MCF 10A (cell line): ENCODE measurements around the gene ULK2. TPM values are rescaled to one million over a fixed set of nuclear protein-coding genes. Genes with fewer than 3 reads are reported as not detected.
A peak's percentile ranks its signal among the peaks of the same experiment; 100 is the strongest.

Source experiments
- BruUV-seq: library from RNA; stranded (reverse); fragments of 400-500 nt; replicated peaks from 2 replicates; lab custom pipeline; 2021; lab: Mats Ljungman, UMichigan
- CTCF ChIA-PET: fragments of 300-600 bp; sonication (Branson Sonifier 250); formaldehyde crosslinking; extraction: SDS; loops from one replicate; lab custom pipeline; 2021; ENCODE audit warnings: antibody characterized with exemption, inconsistent platforms; lab: Yijun Ruan, JAX
- POLR2A ChIA-PET: fragments of 300-600, 350-650 bp; sonication (Branson Sonifier 250); formaldehyde crosslinking; extraction: SDS; loops from one replicate; lab custom pipeline; 2020; ENCODE audit warnings: antibody characterized with exemption, inconsistent platforms; lab: Yijun Ruan, JAX
- DNase-seq: peaks from one replicate; pipeline ENCODE4 v3.0.0-alpha.2; 2018; ENCODE audit not compliant: unreplicated experiment
- H3K27ac Mint-ChIP-seq: one replicate; pipeline ENCODE4 v1.8.0; 2022; ENCODE audit warnings: mild to moderate bottlenecking, low read depth, mixed read lengths; ENCODE audit not compliant: unreplicated experiment
- H3K27me3 Mint-ChIP-seq: one replicate; pipeline ENCODE4 v1.8.0; 2022; ENCODE audit warnings: mixed read lengths; ENCODE audit not compliant: insufficient read depth, unreplicated experiment
- H3K36me3 Mint-ChIP-seq: one replicate; pipeline ENCODE4 v1.8.0; 2022; ENCODE audit warnings: mild to moderate bottlenecking, moderate library complexity, mixed read lengths; ENCODE audit not compliant: insufficient read depth, unreplicated experiment
- H3K4me1 Mint-ChIP-seq: one replicate; pipeline ENCODE4 v1.8.0; 2022; ENCODE audit warnings: mixed read lengths; ENCODE audit not compliant: insufficient read depth, unreplicated experiment
- H3K4me3 Mint-ChIP-seq: one replicate; pipeline ENCODE4 v1.8.0; 2022; ENCODE audit warnings: mild to moderate bottlenecking, moderate library complexity, mixed read lengths; ENCODE audit not compliant: unreplicated experiment
- H3K9me3 Mint-ChIP-seq: one replicate; pipeline ENCODE4 v1.8.0; 2022; ENCODE audit warnings: mixed read lengths; ENCODE audit not compliant: unreplicated experiment
- intact Hi-C: fragments of 100-400 bp; cut with micrococcal nuclease; formaldehyde crosslinking; loops from 2 replicates; pipeline ENCODE4 v1.14.1; 2022
- total RNA-seq: library from RNA; stranded (reverse); gene quantifications from 2 replicates; pipeline ENCODE4 v1.2.3, GENCODE V29; 2022
- TF ChIP-seq, protein P1 (sequence below): fragments of 200-600 bp; IDR thresholded peaks from one replicate; pipeline ENCODE4 v1.8.0; 2022; ENCODE audit warnings: antibody characterized with exemption, mild to moderate bottlenecking; ENCODE audit not compliant: unreplicated experiment

Gene ULK2
- total RNA-seq, 1 experiment from 2014 or later = 7.9 TPM

DNA sequence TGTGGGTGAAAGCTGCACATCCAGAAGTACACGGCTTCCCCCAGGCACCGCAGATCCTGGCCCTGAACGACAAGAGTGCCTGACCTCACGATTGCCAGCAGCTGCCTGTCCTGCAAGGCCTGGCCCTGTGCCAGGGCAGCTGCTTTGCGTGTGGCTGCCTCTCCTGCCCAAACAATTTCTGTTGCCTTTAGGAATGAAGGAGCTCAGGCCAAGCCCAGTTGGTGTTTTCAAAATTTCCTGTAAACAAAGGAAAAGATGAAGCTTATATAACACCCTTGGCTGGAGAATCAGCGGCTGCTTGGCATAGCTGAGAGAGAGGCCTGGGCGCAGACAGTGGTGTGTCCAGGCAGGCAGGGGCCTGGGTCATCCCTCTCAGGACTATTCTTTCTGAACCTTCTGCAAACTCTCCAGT is 139.6 kb downstream of the ULK2 start:
- POLR2A ChIA-PET = interaction anchor here (0.7 to 13.1 kb wide), 21 partner anchors 9 to 365 kb away, joined by 3 to 340 read pairs (median 6); partner anchors contain the start of genes ALDH3A1, ALDH3A2, MAPK7 and SLC47A2

DNA sequence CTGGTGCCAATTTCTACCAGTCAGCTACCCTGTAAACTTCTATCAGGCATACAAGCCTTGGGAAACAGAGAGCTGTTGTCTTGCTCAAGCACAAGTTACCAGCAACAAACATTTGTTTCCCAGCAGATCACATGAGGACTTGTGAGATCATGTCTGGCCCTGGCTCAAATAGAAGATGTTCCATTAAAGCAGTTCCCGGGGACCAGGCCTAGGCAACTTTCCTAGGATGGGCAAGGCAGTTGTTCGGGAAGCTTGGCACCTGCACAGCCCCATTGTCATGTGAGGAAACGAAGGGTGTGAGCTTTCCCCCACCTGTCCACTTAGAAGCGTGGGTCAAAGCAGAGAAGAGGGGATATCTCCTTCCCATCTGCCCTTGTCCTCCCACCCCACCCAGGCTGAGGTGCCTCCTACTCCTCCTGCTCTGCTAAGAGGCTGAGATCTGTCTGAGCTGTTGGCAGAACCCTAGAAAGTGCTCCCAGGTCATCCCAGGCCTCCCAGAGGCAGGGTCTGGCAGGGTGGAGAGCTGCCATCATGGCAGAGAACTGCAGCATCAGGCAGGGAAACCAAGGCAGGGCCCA is 140.1 kb downstream of the ULK2 start:
- BruUV-seq = no TSS peak

More for the DNA sequence above, 139.6 kb downstream of the ULK2 start:
- H3K9me3 Mint-ChIP-seq = no peaks in the 10 kb centered on the region
- TF ChIP-seq, protein P1, sequence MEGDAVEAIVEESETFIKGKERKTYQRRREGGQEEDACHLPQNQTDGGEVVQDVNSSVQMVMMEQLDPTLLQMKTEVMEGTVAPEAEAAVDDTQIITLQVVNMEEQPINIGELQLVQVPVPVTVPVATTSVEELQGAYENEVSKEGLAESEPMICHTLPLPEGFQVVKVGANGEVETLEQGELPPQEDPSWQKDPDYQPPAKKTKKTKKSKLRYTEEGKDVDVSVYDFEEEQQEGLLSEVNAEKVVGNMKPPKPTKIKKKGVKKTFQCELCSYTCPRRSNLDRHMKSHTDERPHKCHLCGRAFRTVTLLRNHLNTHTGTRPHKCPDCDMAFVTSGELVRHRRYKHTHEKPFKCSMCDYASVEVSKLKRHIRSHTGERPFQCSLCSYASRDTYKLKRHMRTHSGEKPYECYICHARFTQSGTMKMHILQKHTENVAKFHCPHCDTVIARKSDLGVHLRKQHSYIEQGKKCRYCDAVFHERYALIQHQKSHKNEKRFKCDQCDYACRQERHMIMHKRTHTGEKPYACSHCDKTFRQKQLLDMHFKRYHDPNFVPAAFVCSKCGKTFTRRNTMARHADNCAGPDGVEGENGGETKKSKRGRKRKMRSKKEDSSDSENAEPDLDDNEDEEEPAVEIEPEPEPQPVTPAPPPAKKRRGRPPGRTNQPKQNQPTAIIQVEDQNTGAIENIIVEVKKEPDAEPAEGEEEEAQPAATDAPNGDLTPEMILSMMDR = no peak
- H3K4me3 Mint-ChIP-seq = no peak overlapping the region
- H3K27me3 Mint-ChIP-seq = no peaks in the 10 kb centered on the region
- H3K27ac Mint-ChIP-seq = peak overlapping the region; percentile 97
- CTCF ChIA-PET = interaction anchor here (0.6 to 3.4 kb wide), 18 partner anchors 9 to 365 kb away, joined by 3 to 46 read pairs (median 4); partner anchors contain the start of genes ALDH3A1 and ALDH3A2
- peaks cover 8% of the 10 kb centered on the region for H3K36me3 Mint-ChIP-seq
- intact Hi-C loops = loop anchor here (5.0 kb wide), 1 partner anchor 81 kb away; the partner anchor contains the start of gene ALDH3A2
- no TSS peak for BruUV-seq
- DNase-seq = peak; percentile 96
- H3K4me1 Mint-ChIP-seq = peaks cover 25% of the 10 kb centered on the region

DNA sequence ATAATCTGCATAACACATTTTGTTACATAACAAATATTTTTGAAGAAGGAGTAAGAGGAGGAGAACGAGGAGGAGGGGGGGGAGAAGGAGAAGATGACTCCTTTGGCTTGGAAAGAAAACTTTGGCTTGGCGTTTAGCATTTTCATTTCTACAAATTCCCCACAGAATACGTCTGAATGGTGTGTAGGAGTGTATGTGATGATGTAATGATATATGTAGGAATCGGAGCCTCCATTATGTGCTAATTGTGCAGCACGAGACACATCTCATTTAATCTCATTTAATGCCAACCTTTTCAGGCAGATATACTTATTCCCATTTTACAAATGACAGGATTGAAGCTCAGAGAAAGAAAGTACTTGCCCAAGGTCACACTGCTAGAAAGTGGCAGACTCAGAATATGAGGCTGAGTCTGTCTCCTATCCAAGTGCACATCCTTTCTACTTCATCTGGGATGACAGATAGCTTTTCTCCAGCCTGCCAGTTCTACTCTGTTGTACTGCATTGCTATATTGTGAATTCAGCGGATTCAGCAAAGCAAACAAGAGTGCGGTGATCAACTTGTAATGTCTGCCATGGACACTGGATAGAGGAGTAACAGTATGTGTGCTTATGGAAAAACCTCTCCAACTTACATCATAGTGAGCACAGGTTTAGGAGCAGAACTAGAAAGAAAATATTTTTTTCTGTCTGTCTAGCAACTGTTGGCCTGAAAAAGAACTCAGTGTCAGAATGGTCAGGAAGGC is 140.9 kb downstream of the ULK2 start:
- TF ChIP-seq, protein P1 = no peak
- BruUV-seq = TSS peak; percentile 49
- Mint-ChIP-seq H3K4me1 (peaks cover 32% of the 10 kb centered on the region), H3K9me3 (no peaks in the 10 kb centered on the region), H3K27me3 (no peaks in the 10 kb centered on the region), H3K36me3 (peaks cover 8% of the 10 kb centered on the region), H3K4me3 (peak overlapping the region; percentile 21), H3K27ac (peak overlapping the region; percentile 97)
- ChIA-PET CTCF (interaction anchor here (0.6 to 3.4 kb wide), 9 partner anchors 19 to 197 kb away, joined by 3 to 22 read pairs (median 5); partner anchors contain the start of gene ALDH3A2), POLR2A (interaction anchor here (0.7 to 13.1 kb wide), 17 partner anchors 8 to 278 kb away, joined by 3 to 340 read pairs (median 7); partner anchors contain the start of genes ALDH3A1, ALDH3A2 and SLC47A2)
- no peak for DNase-seq
- intact Hi-C loops = loop anchor here (1.0 to 5.0 kb wide), 2 partner anchors 26 to 80 kb away; partner anchors contain the start of gene ALDH3A2

More for the DNA sequence above, 140.1 kb downstream of the ULK2 start:
- peak overlapping the region; percentile 21 for H3K4me3 Mint-ChIP-seq
- ChIA-PET CTCF (interaction anchor here (0.6 to 3.4 kb wide), 17 partner anchors 9 to 364 kb away, joined by 3 to 46 read pairs (median 4); partner anchors contain the start of genes ALDH3A1 and ALDH3A2), POLR2A (interaction anchor here (0.7 to 13.1 kb wide), 22 partner anchors 8 to 365 kb away, joined by 3 to 340 read pairs (median 6); partner anchors contain the start of genes ALDH3A1, ALDH3A2, MAPK7 and SLC47A2)
- no peaks in the 10 kb centered on the region for H3K9me3 Mint-ChIP-seq
- peaks cover 26% of the 10 kb centered on the region for H3K4me1 Mint-ChIP-seq
- peak; percentile 91 for DNase-seq
- TF ChIP-seq, protein P1 = no peak
- intact Hi-C loops = loop anchor here (1.0 to 5.0 kb wide), 2 partner anchors 26 to 80 kb away; partner anchors contain the start of gene ALDH3A2
- peak overlapping the region; percentile 97 for H3K27ac Mint-ChIP-seq
- no peaks in the 10 kb centered on the region for H3K27me3 Mint-ChIP-seq
- H3K36me3 Mint-ChIP-seq = peaks cover 8% of the 10 kb centered on the region
